Activated T-helper 2 cell treated with anti-CD3 and anti-CD28 coated beads, Interferon-gamma antibody, Interleukin-2, Interleukin-4, amounts not matched to agents 10 μg/mL and 5 μg/mL and 100 μg/mL, durations not matched to agents 14 hours and 24 hours and 36 hours (primary cell): ENCODE data around the gene AKR1A1. TPM values are rescaled to one million over a fixed set of nuclear protein-coding genes. Genes with fewer than 3 reads are reported as not detected.

Experiments used
- DNase-seq: peaks from one replicate; pipeline ENCODE4 v3.0.0; 2021; ENCODE audit warnings: low spot score
- H3K27ac Mint-ChIP-seq: one replicate; pipeline ENCODE4 v1.8.0; 2021; ENCODE audit warnings: mixed read lengths
- H3K27me3 Mint-ChIP-seq: one replicate; pipeline ENCODE4 v1.8.0; 2021; ENCODE audit warnings: low read depth, mixed read lengths
- H3K36me3 Mint-ChIP-seq: one replicate; pipeline ENCODE4 v1.8.0; 2021; ENCODE audit warnings: low read depth, mixed read lengths
- H3K4me1 Mint-ChIP-seq: one replicate; pipeline ENCODE4 v1.8.0; 2021; ENCODE audit warnings: low read depth, mixed read lengths
- H3K4me3 Mint-ChIP-seq: one replicate; pipeline ENCODE4 v1.8.0; 2021; ENCODE audit warnings: low read depth, mild to moderate bottlenecking, moderate library complexity, mixed read lengths
- H3K9me3 Mint-ChIP-seq: one replicate; pipeline ENCODE4 v1.8.0; 2021; ENCODE audit warnings: mixed read lengths
- intact Hi-C: fragments of 100-400 bp; cut with micrococcal nuclease; formaldehyde crosslinking; loops from one replicate; pipeline ENCODE4 v1.15.1; 2023
- total RNA-seq: library from RNA; stranded (reverse); gene quantifications from 2 replicates; pipeline ENCODE4 v1.2.3, GENCODE V29; 2022

The AKR1A1 gene
- total RNA-seq, 1 donor from 2014 or later = 210 TPM

DNA sequence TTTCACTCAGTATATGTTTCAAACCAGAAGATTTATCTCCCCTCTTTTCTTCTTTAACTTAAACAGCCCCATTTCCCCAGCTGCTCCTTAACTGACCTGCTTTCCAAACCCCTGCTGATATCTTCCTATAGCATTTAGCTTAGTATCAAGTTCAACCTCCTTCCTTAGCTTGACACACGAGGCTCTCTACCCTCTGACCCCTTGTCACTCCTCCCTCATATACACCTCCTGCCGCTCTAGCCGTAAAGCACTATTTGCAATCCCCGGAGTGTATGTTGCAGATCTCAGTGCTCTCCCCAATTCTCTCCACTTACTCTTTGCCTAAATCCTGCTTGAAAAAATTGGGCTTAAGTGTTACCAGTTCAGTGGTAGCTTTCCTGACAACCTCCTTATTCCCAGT, 13.7 kb upstream of the AKR1A1 start:
- Mint-ChIP-seq H3K4me1 (peaks cover 20% of the 10 kb centered on the region), H3K27me3 (peaks cover 5% of the 10 kb centered on the region), H3K4me3 (no peak overlapping the region), H3K36me3 (no peaks in the 10 kb centered on the region), H3K27ac (no peak overlapping the region), H3K9me3 (no peaks in the 10 kb centered on the region)
- DNase-seq = no peak
- intact Hi-C loops = loop anchor here (1.0 kb wide), 2 partner anchors 7 to 15 kb away; no protein-coding TSS in a partner anchor

DNA sequence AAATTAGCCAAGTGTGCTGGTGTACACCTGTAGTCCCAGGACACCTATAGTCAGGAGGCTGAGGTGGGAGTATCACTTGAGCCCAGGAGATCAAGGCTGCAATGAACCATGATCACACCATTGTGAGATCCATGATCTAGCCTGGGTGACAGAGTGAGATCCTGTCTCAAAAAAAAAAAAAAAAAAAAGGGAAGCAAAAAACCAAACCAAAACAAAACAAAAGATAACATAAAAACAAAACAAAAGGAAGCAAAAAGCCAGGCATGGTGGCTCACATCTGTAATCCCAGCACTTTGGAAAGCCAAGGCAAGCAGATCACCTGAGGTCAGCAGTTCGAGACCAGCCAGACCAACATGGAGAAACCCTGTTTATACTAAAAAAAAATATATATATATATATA, 9.4 kb upstream of the AKR1A1 start:
- no peak for DNase-seq
- peaks cover 42% of the 10 kb centered on the region for H3K4me1 Mint-ChIP-seq
- H3K9me3 Mint-ChIP-seq = no peaks in the 10 kb centered on the region
- intact Hi-C loops = no loop called here
- H3K36me3 Mint-ChIP-seq = no peaks in the 10 kb centered on the region
- H3K27ac Mint-ChIP-seq = no peak overlapping the region
- H3K27me3 Mint-ChIP-seq = peaks cover under 1% of the 10 kb centered on the region
- no peak overlapping the region for H3K4me3 Mint-ChIP-seq

DNA sequence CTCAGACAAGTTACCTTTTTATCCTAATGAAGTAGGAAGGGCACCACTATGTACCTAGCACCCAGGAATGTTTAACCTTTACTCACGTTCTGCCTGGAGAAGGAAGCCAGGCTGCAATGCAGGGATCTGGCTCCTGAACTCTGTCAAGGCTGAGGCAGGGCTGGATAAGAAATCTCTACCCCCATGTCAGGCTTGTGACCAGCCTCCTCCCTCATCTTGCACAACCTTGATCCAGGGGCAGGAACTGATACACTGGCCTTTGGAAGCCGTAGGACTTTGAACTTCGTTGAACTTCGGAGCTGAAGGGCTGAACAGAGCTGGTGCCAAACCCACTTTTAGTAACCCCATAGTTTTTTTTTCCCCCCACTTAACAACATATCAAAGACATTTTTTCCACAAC, 8.0 kb upstream of the AKR1A1 start:
- H3K27me3 Mint-ChIP-seq = peaks cover 3% of the 10 kb centered on the region
- no peak overlapping the region for H3K4me3 Mint-ChIP-seq
- intact Hi-C loops = no loop called here
- H3K4me1 Mint-ChIP-seq = peaks cover 33% of the 10 kb centered on the region
- H3K27ac Mint-ChIP-seq = no peak overlapping the region
- no peak for DNase-seq
- no peaks in the 10 kb centered on the region for H3K36me3 Mint-ChIP-seq
- no peaks in the 10 kb centered on the region for H3K9me3 Mint-ChIP-seq

DNA sequence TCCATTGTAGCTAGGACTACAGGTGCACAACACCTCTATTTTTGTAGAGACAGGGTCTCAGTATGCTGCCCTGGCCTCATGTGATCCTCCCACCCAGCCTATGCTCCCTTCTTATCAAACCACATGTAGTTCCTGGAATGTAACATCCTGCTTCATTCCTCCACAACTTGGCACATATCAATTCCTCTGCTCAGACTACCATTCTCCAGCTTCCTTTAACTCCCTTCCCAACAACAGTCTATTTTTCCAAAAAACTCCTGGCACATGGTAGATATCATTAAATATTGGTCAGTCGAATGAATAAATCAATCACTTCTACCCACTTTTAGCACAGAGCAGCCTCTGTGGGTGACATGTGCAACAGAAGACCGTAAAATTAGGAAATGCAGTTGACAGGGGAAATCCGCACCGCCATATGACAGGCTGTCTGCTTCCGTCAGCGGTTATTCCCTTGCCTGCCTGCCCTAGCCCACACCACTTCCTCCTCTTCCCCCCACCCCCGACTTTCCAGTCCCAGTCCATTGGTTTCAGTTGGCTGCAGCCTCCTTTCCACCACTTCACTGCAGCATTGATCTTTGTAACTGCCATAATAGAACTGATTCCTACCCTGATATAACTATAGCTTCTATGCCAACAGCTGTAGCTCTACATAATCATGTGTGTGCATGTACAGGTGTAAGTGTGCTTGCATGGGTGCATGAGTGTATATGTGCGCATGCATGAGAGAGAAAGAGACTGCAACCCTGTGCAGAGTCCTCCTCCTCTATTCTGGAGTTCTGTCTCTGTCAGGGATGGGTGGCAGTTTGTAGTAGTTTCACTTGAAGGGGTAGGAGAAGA, 6.8 kb upstream of the AKR1A1 start:
- Mint-ChIP-seq H3K27me3 (peaks cover 3% of the 10 kb centered on the region), H3K27ac (peak overlapping the region; percentile 68), H3K4me1 (peaks cover 33% of the 10 kb centered on the region), H3K9me3 (no peaks in the 10 kb centered on the region), H3K36me3 (no peaks in the 10 kb centered on the region), H3K4me3 (peak overlapping the region; percentile 54)
- intact Hi-C loops = loop anchor here (1.0 kb wide), 2 partner anchors 7 to 21 kb away; no protein-coding TSS in a partner anchor
- DNase-seq = peak; percentile 63

DNA sequence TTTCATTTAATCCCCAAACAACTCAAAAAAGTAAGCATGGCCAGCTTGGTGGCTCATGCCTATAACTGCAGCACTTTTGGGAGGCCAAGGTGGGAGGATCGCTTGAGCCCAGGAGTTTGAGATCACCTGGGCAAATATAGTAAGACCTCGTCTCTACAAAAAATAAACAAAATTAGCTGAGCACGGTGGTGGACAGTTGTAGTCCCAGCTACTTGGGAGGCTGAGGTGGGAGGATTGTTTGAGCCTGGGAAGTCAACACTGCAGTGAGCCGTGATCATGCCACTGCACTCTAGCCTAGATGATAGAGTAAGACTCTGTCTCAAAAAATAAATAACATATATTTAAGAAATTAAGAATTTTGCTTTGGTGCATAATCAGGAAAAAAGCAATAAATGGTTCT, 6.1 kb upstream of the AKR1A1 start:
- no peak for DNase-seq
- Mint-ChIP-seq H3K4me3 (no peak overlapping the region), H3K36me3 (no peaks in the 10 kb centered on the region), H3K27ac (no peak overlapping the region), H3K27me3 (peaks cover 3% of the 10 kb centered on the region), H3K4me1 (peaks cover 35% of the 10 kb centered on the region), H3K9me3 (no peaks in the 10 kb centered on the region)
- intact Hi-C loops = loop anchor here (1.0 kb wide), 2 partner anchors 8 to 22 kb away; no protein-coding TSS in a partner anchor

DNA sequence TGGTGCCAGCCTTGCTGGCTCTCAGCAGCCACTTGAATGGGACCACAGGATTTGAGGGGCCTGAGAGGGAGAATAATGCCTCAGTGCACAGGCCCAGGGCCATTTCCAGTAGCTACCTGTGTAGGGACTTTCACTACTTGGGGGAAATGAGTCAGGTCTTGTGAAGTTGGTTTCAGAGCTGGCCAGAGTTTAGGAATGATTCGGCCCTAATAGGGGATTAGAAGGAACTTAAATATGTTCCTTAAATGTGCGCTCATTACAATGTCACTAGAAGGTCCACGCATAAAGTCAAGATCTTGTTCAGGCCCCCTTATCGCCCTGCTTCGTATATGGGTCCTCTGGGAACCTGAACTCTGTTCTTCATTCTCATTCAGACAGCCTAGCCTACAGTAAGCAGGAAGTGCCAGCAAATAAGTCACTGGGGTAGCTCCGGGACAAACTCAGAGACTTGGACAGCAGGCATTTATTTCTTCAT, 5.6 kb upstream of the AKR1A1 start:
- intact Hi-C loops = no loop called here
- Mint-ChIP-seq H3K27me3 (peaks cover 3% of the 10 kb centered on the region), H3K9me3 (no peaks in the 10 kb centered on the region), H3K36me3 (no peaks in the 10 kb centered on the region), H3K4me1 (peaks cover 35% of the 10 kb centered on the region), H3K27ac (no peak overlapping the region), H3K4me3 (no peak overlapping the region)
- no peak for DNase-seq

DNA sequence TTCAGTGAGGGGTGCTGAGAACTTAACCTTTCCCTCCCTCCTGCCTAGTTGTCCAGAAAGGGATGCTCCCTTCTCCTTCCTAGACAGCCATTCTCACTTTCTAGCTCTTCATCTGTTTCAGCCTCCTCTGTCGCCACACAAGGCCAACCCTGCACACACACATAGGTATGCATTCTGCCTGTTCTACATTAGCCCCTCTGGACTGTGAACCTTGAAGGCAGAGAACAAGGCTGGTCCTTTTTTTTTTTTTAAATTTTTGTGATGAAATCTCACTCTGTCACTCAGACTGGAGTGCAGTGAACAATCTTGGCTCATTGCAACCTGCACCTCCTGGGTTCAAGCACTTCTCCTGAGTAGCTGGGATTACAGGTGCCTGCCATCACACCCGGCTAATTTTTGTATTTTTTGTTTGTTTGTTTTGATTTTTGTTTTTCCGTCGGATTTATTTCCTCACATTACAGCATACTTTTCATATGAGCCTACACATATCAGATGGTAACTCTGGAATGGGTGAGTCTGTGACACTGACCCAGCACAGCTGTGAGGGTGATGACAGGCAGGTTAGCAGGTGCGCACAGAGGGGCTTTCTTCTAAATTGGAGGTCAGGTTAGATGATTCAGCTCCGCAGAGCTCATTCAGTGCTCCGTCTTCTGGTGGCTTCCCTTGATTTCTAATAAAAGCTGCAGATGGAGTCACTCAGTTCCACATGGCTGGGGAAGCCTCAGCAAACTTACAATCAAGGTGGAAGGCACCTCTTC, 4.9 kb upstream of the AKR1A1 start:
- no peaks in the 10 kb centered on the region for H3K9me3 Mint-ChIP-seq
- H3K27ac Mint-ChIP-seq = no peak overlapping the region
- H3K4me1 Mint-ChIP-seq = peaks cover 35% of the 10 kb centered on the region
- peaks cover 3% of the 10 kb centered on the region for H3K27me3 Mint-ChIP-seq
- no peak overlapping the region for H3K4me3 Mint-ChIP-seq
- intact Hi-C loops = no loop called here
- DNase-seq = no peak
- no peaks in the 10 kb centered on the region for H3K36me3 Mint-ChIP-seq

DNA sequence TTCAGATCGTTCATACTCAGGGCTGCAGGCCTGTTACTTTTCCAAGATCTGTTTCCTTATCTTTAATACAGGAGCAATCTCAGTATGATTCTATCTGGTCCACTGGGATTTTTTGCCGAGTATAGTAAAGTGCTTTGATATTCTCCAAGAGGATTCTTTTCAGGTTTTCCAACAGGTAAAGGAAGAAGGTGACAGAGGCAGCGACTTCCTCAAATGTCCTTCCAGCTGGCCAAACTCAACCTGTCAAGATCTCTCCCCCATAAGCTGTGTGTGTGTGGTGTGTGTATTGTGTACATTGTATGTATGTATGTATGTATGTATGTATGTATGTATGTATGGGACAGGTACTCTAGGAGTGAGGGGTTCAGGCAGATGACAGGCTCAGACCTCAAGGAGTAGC, 1.1 kb downstream of the AKR1A1 start:
- peaks cover 25% of the 10 kb centered on the region for H3K36me3 Mint-ChIP-seq
- no peaks in the 10 kb centered on the region for H3K9me3 Mint-ChIP-seq
- peaks cover 25% of the 10 kb centered on the region for H3K4me1 Mint-ChIP-seq
- intact Hi-C loops = loop anchor here (1.0 to 5.0 kb wide), 3 partner anchors 19 to 36 kb away; partner anchors contain the start of gene PRDX1
- peaks cover 3% of the 10 kb centered on the region for H3K27me3 Mint-ChIP-seq
- H3K27ac Mint-ChIP-seq = peak overlapping the region; percentile 92
- no peak for DNase-seq
- peak overlapping the region; percentile 96 for H3K4me3 Mint-ChIP-seq

DNA sequence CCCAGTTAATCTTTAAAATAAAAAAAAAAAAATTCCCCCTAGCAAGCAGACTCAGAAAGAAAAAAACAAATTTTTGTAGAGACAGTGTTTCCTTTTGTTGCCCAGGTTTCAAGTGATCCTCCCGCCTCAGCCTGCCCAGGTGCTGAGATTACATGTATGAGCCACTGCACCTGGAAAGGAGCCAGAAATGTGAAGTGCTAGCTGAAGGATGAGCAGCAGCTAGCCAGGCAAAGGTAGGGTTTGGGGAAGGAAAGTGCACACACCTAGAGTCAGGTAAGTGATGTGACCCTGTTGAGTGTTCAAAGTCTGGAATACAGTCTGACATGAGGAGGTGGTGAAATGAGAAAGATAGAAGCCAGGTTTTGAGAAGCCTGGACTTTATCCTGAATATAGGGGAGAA, 1.7 kb downstream of the AKR1A1 start:
- peak overlapping the region; percentile 46 for H3K4me3 Mint-ChIP-seq
- H3K9me3 Mint-ChIP-seq = no peaks in the 10 kb centered on the region
- DNase-seq = no peak
- H3K27me3 Mint-ChIP-seq = no peaks in the 10 kb centered on the region
- intact Hi-C loops = loop anchor here (5.0 kb wide), 1 partner anchor 35 kb away; no protein-coding TSS in a partner anchor
- peaks cover 26% of the 10 kb centered on the region for H3K4me1 Mint-ChIP-seq
- peaks cover 26% of the 10 kb centered on the region for H3K36me3 Mint-ChIP-seq
- peak overlapping the region; percentile 6 for H3K27ac Mint-ChIP-seq

DNA sequence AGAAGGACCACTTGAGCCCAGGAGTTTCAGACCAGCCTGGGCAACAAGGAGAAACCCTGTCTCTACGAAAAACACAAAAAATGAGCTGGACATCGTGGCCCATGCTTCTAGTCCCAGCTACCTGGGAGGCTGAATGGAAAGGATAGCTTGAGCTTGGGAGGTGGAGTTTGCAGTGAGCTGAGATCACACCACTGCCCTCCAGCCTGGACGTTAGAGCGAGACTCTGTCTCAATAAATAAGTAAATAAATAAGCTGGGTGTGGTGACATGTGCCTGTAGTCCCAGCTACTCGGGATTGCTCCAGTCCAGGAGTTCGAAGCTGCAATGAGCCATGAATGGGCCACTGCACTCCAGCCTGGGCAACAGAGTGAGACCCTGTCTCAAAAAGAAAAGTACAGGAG, 3.6 kb downstream of the AKR1A1 start:
- Mint-ChIP-seq H3K27me3 (no peaks in the 10 kb centered on the region), H3K27ac (no peak overlapping the region), H3K9me3 (no peaks in the 10 kb centered on the region), H3K36me3 (peaks cover 37% of the 10 kb centered on the region), H3K4me3 (no peak overlapping the region), H3K4me1 (peaks cover 33% of the 10 kb centered on the region)
- no peak for DNase-seq
- intact Hi-C loops = loop anchor here (5.0 kb wide), 1 partner anchor 33 kb away; no protein-coding TSS in a partner anchor

DNA sequence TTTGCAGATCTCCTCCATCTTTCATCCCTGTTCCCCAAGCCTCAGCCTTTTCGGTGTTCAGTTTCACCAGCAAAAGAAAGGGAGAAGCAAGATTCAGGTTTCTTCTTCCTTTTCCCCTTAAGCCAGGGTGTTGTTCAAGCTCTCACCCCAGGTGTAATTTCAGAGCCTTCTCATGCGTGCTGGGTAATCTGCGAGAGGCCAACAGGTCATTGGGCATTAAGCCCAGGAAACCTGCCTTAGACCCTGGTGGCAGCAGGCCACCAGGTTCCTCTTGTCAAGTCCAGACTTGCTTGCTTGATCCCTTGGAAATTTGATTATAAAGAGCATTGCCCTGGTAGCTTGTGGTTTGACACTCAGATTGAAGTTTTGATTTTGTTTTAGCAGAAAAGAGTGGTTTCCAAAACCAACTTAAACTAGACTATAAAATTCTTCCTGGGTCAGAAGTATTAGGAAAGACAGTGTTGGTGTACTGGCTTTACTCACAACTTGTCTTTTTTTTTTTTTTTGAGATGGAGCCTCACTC, 6.9 kb downstream of the AKR1A1 start:
- no peaks in the 10 kb centered on the region for H3K27me3 Mint-ChIP-seq
- H3K4me3 Mint-ChIP-seq = no peak overlapping the region
- H3K27ac Mint-ChIP-seq = peak overlapping the region; percentile 56
- H3K36me3 Mint-ChIP-seq = peaks cover 56% of the 10 kb centered on the region
- peaks cover 25% of the 10 kb centered on the region for H3K4me1 Mint-ChIP-seq
- DNase-seq = no peak
- intact Hi-C loops = no loop called here
- no peaks in the 10 kb centered on the region for H3K9me3 Mint-ChIP-seq

DNA sequence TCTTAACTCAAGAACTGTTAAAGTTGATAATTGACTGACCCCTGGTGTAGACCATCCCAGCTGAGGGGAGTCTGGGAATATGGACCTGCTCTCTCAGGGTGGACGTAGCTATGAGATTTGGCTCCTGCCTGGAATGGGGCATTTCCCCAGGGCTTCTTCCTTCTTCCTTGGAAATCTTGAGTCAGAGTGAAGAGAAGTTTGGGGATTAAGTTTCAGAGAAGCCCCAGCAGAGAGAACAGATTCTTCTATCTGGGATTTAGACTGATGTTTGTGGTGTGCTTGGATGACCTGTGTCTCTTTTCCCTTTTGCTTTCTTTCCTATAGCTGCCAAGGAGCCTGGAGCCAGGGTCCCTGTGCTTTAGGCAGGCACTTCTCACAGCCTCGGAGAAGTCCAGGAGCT, 13.2 kb downstream of the AKR1A1 start:
- H3K9me3 Mint-ChIP-seq = no peaks in the 10 kb centered on the region
- peaks cover 8% of the 10 kb centered on the region for H3K4me1 Mint-ChIP-seq
- no peaks in the 10 kb centered on the region for H3K27me3 Mint-ChIP-seq

More for the DNA sequence above, 13.2 kb downstream of the AKR1A1 start:
- intact Hi-C loops = no loop called here
- no peak overlapping the region for H3K4me3 Mint-ChIP-seq
- DNase-seq = no peak
- H3K36me3 Mint-ChIP-seq = peaks cover 74% of the 10 kb centered on the region
- H3K27ac Mint-ChIP-seq = no peak overlapping the region
